OCI-LY7 (cell line): ENCODE results near the gene SNCA. TPM values are rescaled to one million over a fixed set of nuclear protein-coding genes. Genes with fewer than 3 reads are reported as not detected.

Source experiments
- BruUV-seq: library from RNA; stranded (reverse); fragments of 400-500 nt; replicated peaks from 2 replicates; lab custom pipeline; 2021; lab: Mats Ljungman, UMichigan
- CTCF ChIA-PET: fragments of 300-600 bp; sonication (Branson Sonifier 250); formaldehyde crosslinking; loops from one replicate; lab custom pipeline; 2022; ENCODE audit warnings: antibody characterized with exemption; ENCODE audit not compliant: unreplicated experiment; lab: Charles Lee
- POLR2A ChIA-PET: fragments of 300-600 bp; sonication (Branson Sonifier 250); formaldehyde crosslinking; loops from one replicate; lab custom pipeline; 2022; ENCODE audit warnings: antibody characterized with exemption; lab: Charles Lee
- DNase-seq: peaks from one replicate; pipeline ENCODE4 v3.0.0-alpha.2; 2015; ENCODE audit warnings: low spot score
- H2AFZ ChIP-seq: fragments of 200-600 bp; sonication (generic), shearing (Covaris generic); 2 replicates; pipeline ENCODE4 v1.6.1; 2014; ENCODE audit warnings: mild to moderate bottlenecking, antibody characterized with exemption, low read length, moderate library complexity
- H3K27ac ChIP-seq: fragments of 200-600 bp; sonication (generic); 2 replicates; pipeline ENCODE4 v1.5.1; 2014; ENCODE audit warnings: mixed run types, low read depth, mild to moderate bottlenecking, moderate library complexity, low read length, inconsistent platforms; ENCODE audit not compliant: poor library complexity, severe bottlenecking
- H3K36me3 ChIP-seq: fragments of 200-600 bp; sonication (generic); 2 replicates; pipeline ENCODE4 v1.6.1; 2014; ENCODE audit warnings: mild to moderate bottlenecking, antibody characterized with exemption, low read length, moderate library complexity, mixed read lengths; ENCODE audit not compliant: insufficient read depth
- H3K4me1 ChIP-seq: fragments of 200-600 bp; sonication (generic); 2 replicates; pipeline ENCODE4 v1.5.1; 2014; ENCODE audit warnings: mild to moderate bottlenecking, low read length; ENCODE audit not compliant: insufficient read depth, poor library complexity, severe bottlenecking
- H3K4me2 ChIP-seq: fragments of 200-600 bp; sonication (generic); 2 replicates; pipeline ENCODE4 v1.6.1; 2014; ENCODE audit warnings: mild to moderate bottlenecking, low read length
- H3K4me3 ChIP-seq: fragments of 200-600 bp; sonication (generic); 2 replicates; pipeline ENCODE4 v1.5.1; 2014; ENCODE audit warnings: mild to moderate bottlenecking, low read depth, low read length; ENCODE audit not compliant: poor library complexity, severe bottlenecking
- H3K79me2 ChIP-seq: fragments of 200-600 bp; sonication (generic); 2 replicates; pipeline ENCODE4 v1.6.1; 2016; ENCODE audit warnings: low read depth, mild to moderate bottlenecking, low read length, moderate library complexity, mixed read lengths; ENCODE audit not compliant: insufficient read depth
- H3K9me2 ChIP-seq: fragments of 200-600 bp; sonication (generic); 2 replicates; pipeline ENCODE4 v1.6.1; 2016; ENCODE audit warnings: mild to moderate bottlenecking, low read length, mixed read lengths; ENCODE audit not compliant: insufficient read depth
- H3K9me3 ChIP-seq: fragments of 200-600 bp; sonication (generic); 2 replicates; pipeline ENCODE4 v1.6.1; 2014; ENCODE audit warnings: mild to moderate bottlenecking, mixed run types, low read length, mixed read lengths
- H4K20me1 ChIP-seq: fragments of 200-600 bp; sonication (generic); 2 replicates; pipeline ENCODE4 v1.6.1; 2014; ENCODE audit warnings: mild to moderate bottlenecking, antibody characterized with exemption, low read length, moderate library complexity, mixed read lengths; ENCODE audit not compliant: insufficient read depth
- CTCF ChIP-seq: fragments of 200-600 bp; sonication (generic); conservative IDR thresholded peaks from 2 replicates; pipeline ENCODE4 v1.5.1; 2014; ENCODE audit warnings: mild to moderate bottlenecking, antibody characterized with exemption, low read length, moderate library complexity, mixed read lengths
- EZH2phosphoT487 ChIP-seq: fragments of 200-600 bp; sonication (generic); IDR thresholded peaks from 2 replicates; pipeline ENCODE4 v1.6.1; 2018; ENCODE audit warnings: low read depth, borderline replicate concordance, mild to moderate bottlenecking, mixed run types, antibody characterized with exemption, low read length, moderate library complexity, mixed read lengths
- intact Hi-C: fragments of 100-400 bp; cut with micrococcal nuclease; formaldehyde crosslinking; loops from one replicate; pipeline ENCODE4 v1.10.0; 2022; ENCODE audit not compliant: unreplicated experiment
- total RNA-seq, 2 experiments: library from RNA; depleted of rRNA in 1 of 2; stranded (reverse); fragments of >200 nt in 1 of 2; shearing (Covaris generic) in 1 of 2; gene quantifications; 2 replicates each; pipeline ENCODE4 v1.2.3, GENCODE V29; 2014 to 2022

SNCA gene
- total RNA-seq, 2 experiments from 2014 or later: not detected

- no peak for DNase-seq
- H3K4me1 ChIP-seq: no peaks in the 10 kb centered on the region
- no TSS peak for BruUV-seq
Observed at GRCh38 chr4:89757154-89757719, 79.7 kb downstream of the SNCA start.

GRCh38 chr4:89755220-89755619, 81.7 kb downstream of the SNCA start:
- no peaks in the 10 kb centered on the region for H3K9me2 ChIP-seq
- H3K36me3 ChIP-seq: no peaks in the 10 kb centered on the region
- no peaks in the 10 kb centered on the region for H4K20me1 ChIP-seq
- ChIA-PET POLR2A (no interaction called here), CTCF (no interaction called here)
- H3K4me3 ChIP-seq: no peak overlapping the region
- H3K4me2 ChIP-seq: no peak overlapping the region
- no TSS peak for BruUV-seq
- intact Hi-C loops: no loop called here
- no peaks in the 10 kb centered on the region for H3K79me2 ChIP-seq
- H2AFZ ChIP-seq: no peak overlapping the region
- no peak for DNase-seq
- no peaks in the 10 kb centered on the region for H3K4me1 ChIP-seq
- no peaks in the 10 kb centered on the region for H3K9me3 ChIP-seq
- H3K27ac ChIP-seq: no peak overlapping the region
- no peak for TF ChIP-seq EZH2phosphoT487
- no peak for TF ChIP-seq CTCF

More at GRCh38 chr4:89757154-89757719, 79.7 kb downstream of the SNCA start:
- Histone ChIP-seq H3K9me2 (no peaks in the 10 kb centered on the region), H3K4me3 (no peak overlapping the region), H3K4me2 (no peak overlapping the region), H3K27ac (no peak overlapping the region), H4K20me1 (no peaks in the 10 kb centered on the region), H3K9me3 (no peaks in the 10 kb centered on the region), H3K79me2 (no peaks in the 10 kb centered on the region), H3K36me3 (no peaks in the 10 kb centered on the region), H2AFZ (no peak overlapping the region)
- intact Hi-C loops: no loop called here
- ChIA-PET CTCF (no interaction called here), POLR2A (interaction anchor here (0.7 kb wide), 1 partner anchor 37 kb away, joined by 3 read pairs; no protein-coding TSS in a partner anchor)
- TF ChIP-seq EZH2phosphoT487: no peak

GRCh38 chr4:89754531-89754930, 82.4 kb downstream of the SNCA start:
- DNase-seq: no peak
- Histone ChIP-seq H3K9me2 (no peaks in the 10 kb centered on the region), H3K9me3 (no peaks in the 10 kb centered on the region), H3K4me3 (no peak overlapping the region), H4K20me1 (no peaks in the 10 kb centered on the region), H2AFZ (no peak overlapping the region), H3K4me2 (no peak overlapping the region), H3K4me1 (no peaks in the 10 kb centered on the region), H3K27ac (no peak overlapping the region), H3K79me2 (no peaks in the 10 kb centered on the region), H3K36me3 (no peaks in the 10 kb centered on the region)
- CTCF ChIA-PET: no interaction called here
- POLR2A ChIA-PET: no interaction called here
- BruUV-seq: no TSS peak
- TF ChIP-seq EZH2phosphoT487 (no peak), CTCF (no peak)
- intact Hi-C loops: no loop called here
